Psoas muscle (tissue), 8 donors: ENCODE measurements around the gene MTNR1B. TPM values are rescaled to one million over a fixed set of nuclear protein-coding genes. Genes with fewer than 3 reads are reported as not detected.

Experiments used
- ATAC-seq, 4 donors: fragments of 200-7000 bp; cut with Tn5 transposase; one replicate each; pipeline ENCODE4 v1.9.1; 2020; ENCODE audit warnings: moderate library complexity in 3 of 4, mild to moderate bottlenecking in 2 of 4
- DNase-seq, 2 donors: peaks; one replicate each; pipeline ENCODE4 v3.0.0-alpha.2; 2020
- H3K27ac ChIP-seq: fragments of 200-600 bp; one replicate; pipeline ENCODE4 v1.8.0; 2022
- H3K27me3 ChIP-seq, 3 donors: fragments of 200-600 bp in 1 of 3; one replicate each; pipeline versions ENCODE4 v1.6.1 to v1.8.0; 2013 to 2022; ENCODE audit warnings: low read length in 2 of 3, mild to moderate bottlenecking in 2 of 3, moderate library complexity in 1 of 3; ENCODE audit not compliant: insufficient read depth in 3 of 3
- H3K36me3 ChIP-seq, 2 donors: fragments of 200-600 bp in 1 of 2; one replicate each; pipeline versions ENCODE4 v1.6.1 to v1.8.0; 2013 to 2022; ENCODE audit warnings: low read depth in 1 of 2, mild to moderate bottlenecking in 1 of 2, moderate library complexity in 1 of 2; ENCODE audit not compliant: insufficient read depth in 1 of 2
- H3K4me1 ChIP-seq: fragments of 200-600 bp; one replicate; pipeline ENCODE4 v1.8.0; 2022
- H3K4me3 ChIP-seq: fragments of 200-600 bp; one replicate; pipeline ENCODE4 v1.8.0; 2022; ENCODE audit warnings: mild to moderate bottlenecking
- H3K9me3 ChIP-seq: fragments of 200-600 bp; one replicate; pipeline ENCODE4 v1.8.0; 2022
- CTCF ChIP-seq: fragments of 200-600 bp; IDR thresholded peaks from one replicate; pipeline ENCODE4 v1.8.0; 2022; ENCODE audit warnings: antibody characterized with exemption
- WGBS, 3 donors: extraction: QIAGEN DNeasy Blood & Tissue Kit; methylation state at CpG; one replicate each; pipeline versions ENCODE4 v1.1.6 to v1.1.7; 2013; 5-methylcytosine and 5-hydroxymethylcytosine counted together
- intact Hi-C, 2 donors: fragments of 100-400 bp; cut with DNase I; formaldehyde crosslinking; loops; one replicate each; pipeline versions ENCODE4 v1.11.0 to v1.14.2; 2022
- polyA plus RNA-seq, 3 donors: library from polyadenylated mRNA; stranded (reverse); fragments of 200-250 nt; gene quantifications; one replicate each; pipeline ENCODE4 v1.2.3, GENCODE V29; 2013
- total RNA-seq, 4 donors: library from RNA; stranded (reverse); fragmentation: NEBNext Ultra II Directional in 2 of 4; extraction: Animal tissue kit (Norgen Biotek cat#: 25700) in 2 of 4; gene quantifications; one replicate each; pipeline versions ENCODE4 v1.2.1 to v1.2.4, GENCODE V29; 2021 to 2023
- donor health status: healthy with polysubstance abuse.
- donor health status: DM: no; HTN: no; CAD: no; lungs with moderate emphysema.
- donor health status: Bipolar disorder and iron deficiency.
- donor health status: healthy.
- donor health status: DM: yes; HTN: yes; CAD: no.
- donor health status: DM: no; HTN: no; CAD: no.
- donor health status: DM: no; HTN: no; CAD: no.
- donor health status: DM: yes; HTN: yes; CAD: no.

Gene MTNR1B
- total and polyA plus RNA-seq, 7 donors = not detected

GRCh38 chr11:92931746-92932422, 37.6 kb upstream of the MTNR1B start:
- TF ChIP-seq CTCF = no peak
- no peaks in the 10 kb centered on the region for H3K4me1 ChIP-seq
- H3K27me3 ChIP-seq = no peaks in the 10 kb centered on the region
- no peaks in the 10 kb centered on the region for H3K36me3 ChIP-seq
- no peak overlapping the region for H3K27ac ChIP-seq
- intact Hi-C loops = no loop called here
- ATAC-seq (no peak), DNase-seq (no peak)
- no peak overlapping the region for H3K4me3 ChIP-seq
- 35 to 52% (median 45%) methylated on average over 3 of the region's 3 CpGs for WGBS, 3 donors
- no peaks in the 10 kb centered on the region for H3K9me3 ChIP-seq

GRCh38 chr11:92939305-92939704, 30.1 kb upstream of the MTNR1B start:
- intact Hi-C loops = no loop called here
- ATAC-seq (no peak), DNase-seq (no peak)
- 83 to 89% (median 84%) methylated on average over 4 of the region's 4 CpGs for WGBS, 3 donors
- H3K4me1 ChIP-seq = no peaks in the 10 kb centered on the region
- no peaks in the 10 kb centered on the region for H3K27me3 ChIP-seq
- H3K27ac ChIP-seq = no peak overlapping the region
- no peak overlapping the region for H3K4me3 ChIP-seq
- H3K36me3 ChIP-seq = no peaks in the 10 kb centered on the region
- no peaks in the 10 kb centered on the region for H3K9me3 ChIP-seq
- no peak for TF ChIP-seq CTCF

GRCh38 chr11:92941676-92942571, 27.5 kb upstream of the MTNR1B start:
- intact Hi-C loops = loop anchor here (5.0 to 10.0 kb wide), 2 partner anchors 283 to 285 kb away; no protein-coding TSS in a partner anchor
- Histone ChIP-seq H3K27me3 (no peaks in the 10 kb centered on the region), H3K27ac (no peak overlapping the region), H3K4me3 (no peak overlapping the region), H3K36me3 (no peaks in the 10 kb centered on the region), H3K4me1 (no peaks in the 10 kb centered on the region), H3K9me3 (no peaks in the 10 kb centered on the region)
- DNase-seq = no peak
- TF ChIP-seq CTCF = peak; percentile 43
- WGBS, 3 donors = 33 to 34% (median 34%) methylated on average over 12 of the region's 12 CpGs
- no peak for ATAC-seq

- Histone ChIP-seq H3K4me3 (no peak overlapping the region), H3K27me3 (no peaks in the 10 kb centered on the region), H3K9me3 (no peaks in the 10 kb centered on the region), H3K36me3 (no peaks in the 10 kb centered on the region), H3K4me1 (no peaks in the 10 kb centered on the region), H3K27ac (no peak overlapping the region)
- no peak for TF ChIP-seq CTCF
- DNase-seq (no peak), ATAC-seq (no peak)
- intact Hi-C loops = loop anchor here in 1 of 2 donors (10.0 kb wide), 1 partner anchor 278 kb away; no protein-coding TSS in a partner anchor
- 66 to 68% (median 67%) methylated on average over 3 of the region's 3 CpGs for WGBS, 3 donors
These were observed 22.7 kb upstream of the MTNR1B start for GRCh38 chr11:92946707-92947106.
